ENCODE data around the gene TRAPPC10.
A peak's percentile ranks its signal among the peaks of the same experiment; 100 is the strongest.

Gene TRAPPC10

GRCh38 chr21:44020551-44020950, 8.4 kb downstream of the TRAPPC10 start:
- DNase-seq (ENCODE audit: insufficient read length, low spot score): no peak
- no peak for TF ChIP-seq CTCF (IDR thresholded peaks at IDR 0.05; ENCODE audit: insufficient read depth, missing control alignments)
- peak; percentile 60 for FAIRE-seq

GRCh38 chr21:44021064-44021463, 9.0 kb downstream of the TRAPPC10 start:
- TF ChIP-seq CTCF (IDR thresholded peaks at IDR 0.05; ENCODE audit: insufficient read depth, missing control alignments): no peak
- no peak for DNase-seq (ENCODE audit: insufficient read length, low spot score)
- no peak for FAIRE-seq

GRCh38 chr21:44024257-44024656, 12.1 kb downstream of the TRAPPC10 start:
- no peak for FAIRE-seq
- no peak for TF ChIP-seq CTCF (IDR thresholded peaks at IDR 0.05; ENCODE audit: insufficient read depth, missing control alignments)

GRCh38 chr21:44024887-44025353, 12.8 kb downstream of the TRAPPC10 start:
- FAIRE-seq (no peak), DNase-seq (ENCODE audit: insufficient read length, low spot score) (no peak)
- no peak for TF ChIP-seq CTCF (IDR thresholded peaks at IDR 0.05; ENCODE audit: insufficient read depth, missing control alignments)

More at GRCh38 chr21:44024257-44024656, 12.1 kb downstream of the TRAPPC10 start:
- no peak for DNase-seq (ENCODE audit: insufficient read length, low spot score)

GRCh38 chr21:44027607-44028286, 15.6 kb downstream of the TRAPPC10 start:
- DNase-seq (ENCODE audit: insufficient read length, low spot score): no peak
- no peak for TF ChIP-seq CTCF (IDR thresholded peaks at IDR 0.05; ENCODE audit: insufficient read depth, missing control alignments)
- no peak for FAIRE-seq

- no peak for FAIRE-seq
- no peak for DNase-seq (ENCODE audit: insufficient read length, low spot score)
- no peak for TF ChIP-seq CTCF (IDR thresholded peaks at IDR 0.05; ENCODE audit: insufficient read depth, missing control alignments)
Observed at GRCh38 chr21:44028287-44028659, 16.2 kb downstream of the TRAPPC10 start.

- DNase-seq (ENCODE audit: insufficient read length, low spot score) (no peak), FAIRE-seq (no peak)
- no peak for TF ChIP-seq CTCF (IDR thresholded peaks at IDR 0.05; ENCODE audit: insufficient read depth, missing control alignments)
Observed at GRCh38 chr21:44029460-44030087, 17.5 kb downstream of the TRAPPC10 start.
